Measurements from ENCODE around the gene PRDM15. TPM values are rescaled to one million over a fixed set of nuclear protein-coding genes. Genes with fewer than 3 reads are reported as not detected.

The PRDM15 gene
- total RNA-seq, 1 experiment from 2014 or later, result 9.8 TPM

GRCh38 chr21:41877901-41878830, 978 bp downstream of the PRDM15 start:
- H3K4me1 ChIP-seq (ENCODE audit: control insufficient read depth in 1 of 2, insufficient read depth in 2 of 2, low read length in 2 of 2), result peaks cover 8 to 25% of the 10 kb centered on the region in 2 experiments
- no peaks in the 10 kb centered on the region for H3K36me3 ChIP-seq (ENCODE audit: control insufficient read depth in 1 of 2, insufficient read depth in 2 of 2, low read length in 2 of 2)
- peaks cover 51% of the 10 kb centered on the region for H3K79me2 ChIP-seq (ENCODE audit: insufficient read depth, low read length)
- H3K27me3 ChIP-seq (ENCODE audit: insufficient read depth, low read length), result no peaks in the 10 kb centered on the region
- H2AFZ ChIP-seq (ENCODE audit: low read depth, low read length, poor library complexity, severe bottlenecking), result no peak overlapping the region
- ChIA-PET POLR2A (no interaction called here), CTCF (interaction anchor here (1.3 to 1.5 kb wide), 2 partner anchors 239 to 265 kb away, joined by 5 to 6 read pairs; no protein-coding TSS in a partner anchor), RAD21 (ENCODE audit: low non-redundant PET in 1 of 2, low total read pairs in 2 of 2, uncharacterized antibody in 2 of 2, unreplicated experiment in 2 of 2) (no interaction called here)
- BruUV-seq (replicated peaks), result TSS peak; percentile 57
- DNase-seq (ENCODE audit: low read depth, low spot score) (no peak), ATAC-seq (peak; percentile 58)
- H3K9ac ChIP-seq (ENCODE audit: low read length), result peak overlapping the region; percentile 88
- H3K27ac ChIP-seq (ENCODE audit: low read depth, low read length), result peak overlapping the region; percentile 94
- TF ChIP-seq MAX (IDR thresholded peaks at IDR 0.05) (peak; percentile 19; the same call in 1 of the 2 replicates), TCF7L2 (IDR thresholded peaks at IDR 0.05; ENCODE audit: borderline replicate concordance, extremely low read depth, insufficient read depth, insufficient read length) (no peak)
- intact Hi-C loops (cut with micrococcal nuclease), result loop anchor here (2.0 to 10.0 kb wide), 4 partner anchors 61 to 237 kb away; partner anchors contain the start of gene C2CD2
- H3K4me2 ChIP-seq (ENCODE audit: low read length), result peak overlapping the region; percentile 85
- H3K9me2 ChIP-seq (ENCODE audit: insufficient read depth), result no peaks in the 10 kb centered on the region
- no peaks in the 10 kb centered on the region for H3K9me3 ChIP-seq (ENCODE audit: control insufficient read depth in 1 of 2, insufficient read depth in 1 of 2, low read depth in 1 of 2, low read length in 2 of 2)
- H3K4me3 ChIP-seq (replicated peaks in 1 of 2; ENCODE audit: low read depth in 1 of 2, low read length in 2 of 2), result peak overlapping the region; percentile 70 to 77
- H4K20me1 ChIP-seq (ENCODE audit: insufficient read depth), result no peaks in the 10 kb centered on the region

DNA sequence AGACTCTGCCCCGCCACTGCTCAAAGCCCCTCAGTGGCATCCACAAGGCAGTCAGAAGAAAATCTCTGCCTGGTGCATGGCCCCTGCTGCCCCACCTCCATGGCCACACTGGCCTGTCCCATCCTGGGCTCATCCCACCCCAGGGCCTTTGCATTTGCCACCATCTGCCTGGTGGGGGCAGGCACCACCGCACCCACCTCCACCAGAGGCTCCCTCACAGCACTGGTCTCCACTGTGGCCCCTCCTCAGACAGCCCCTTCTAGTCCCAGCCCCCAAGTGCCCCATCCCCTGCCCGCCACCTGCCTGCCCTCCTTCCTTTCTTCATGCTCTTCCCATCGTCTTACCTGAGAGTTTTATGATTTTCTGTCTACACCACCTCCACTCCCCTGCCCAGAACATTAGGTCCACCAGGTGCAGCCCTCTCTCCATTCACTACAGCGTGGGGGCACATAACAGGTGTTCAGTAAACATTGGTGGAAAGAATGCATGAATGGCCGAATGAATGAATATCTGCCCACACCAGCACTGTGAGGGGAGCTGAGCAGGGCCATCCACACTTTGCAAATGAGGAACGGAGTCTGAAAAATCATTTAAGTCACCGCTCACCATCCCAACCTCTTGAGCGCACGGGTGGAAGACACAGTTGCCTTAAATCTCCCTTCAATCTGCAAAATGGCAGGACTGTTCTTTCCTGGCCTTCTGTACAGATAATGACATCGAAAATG, 2.1 kb downstream of the PRDM15 start:
- H2AFZ ChIP-seq (ENCODE audit: low read depth, low read length, poor library complexity, severe bottlenecking), result no peak overlapping the region
- peak overlapping the region; percentile 70 to 77; a peak in 3 of 4 replicates for H3K4me3 ChIP-seq (replicated peaks in 1 of 2; ENCODE audit: low read depth in 1 of 2, low read length in 2 of 2)
- H4K20me1 ChIP-seq (ENCODE audit: insufficient read depth), result no peaks in the 10 kb centered on the region
- peaks cover 57% of the 10 kb centered on the region for H3K79me2 ChIP-seq (ENCODE audit: insufficient read depth, low read length)
- DNase-seq (ENCODE audit: low read depth, low spot score), result no peak
- no peak for ATAC-seq
- ChIA-PET RAD21 (ENCODE audit: low non-redundant PET in 1 of 2, low total read pairs in 2 of 2, uncharacterized antibody in 2 of 2, unreplicated experiment in 2 of 2) (no interaction called here), CTCF (interaction anchor here (1.3 to 1.5 kb wide), 2 partner anchors 240 to 264 kb away, joined by 5 to 6 read pairs; no protein-coding TSS in a partner anchor), POLR2A (no interaction called here)
- no peaks in the 10 kb centered on the region for H3K27me3 ChIP-seq (ENCODE audit: insufficient read depth, low read length)
- no peaks in the 10 kb centered on the region for H3K9me3 ChIP-seq (ENCODE audit: control insufficient read depth in 1 of 2, insufficient read depth in 1 of 2, low read depth in 1 of 2, low read length in 2 of 2)
- H3K4me2 ChIP-seq (ENCODE audit: low read length), result peak overlapping the region; percentile 85
- H3K36me3 ChIP-seq (ENCODE audit: control insufficient read depth in 1 of 2, insufficient read depth in 2 of 2, low read length in 2 of 2), result 0 out of 4 replicates have a peak, but pooled peaks cover 0 to 5% of the 10 kb centered on the region in 2 experiments
- TF ChIP-seq RAD21 (IDR thresholded peaks at IDR 0.05; ENCODE audit: low read depth), result no peak
- no peak for TF ChIP-seq CTCF (IDR thresholded peaks at IDR 0.05 in 2 of 3, conservative IDR thresholded peaks at IDR 0.05 in 1 of 3; ENCODE audit: borderline replicate concordance in 1 of 3, insufficient read depth in 1 of 3, low read depth in 2 of 3, low read length in 2 of 3)
- no peak for TF ChIP-seq JUND (IDR thresholded peaks at IDR 0.05)
- TF ChIP-seq CEBPB (IDR thresholded peaks at IDR 0.05; ENCODE audit: low read depth), result no peak
- H3K9me2 ChIP-seq (ENCODE audit: insufficient read depth), result no peaks in the 10 kb centered on the region
- H3K27ac ChIP-seq (ENCODE audit: low read depth, low read length), result no peak overlapping the region; the same call in 1 of the 2 replicates
- peaks cover 8 to 25% of the 10 kb centered on the region in 2 experiments for H3K4me1 ChIP-seq (ENCODE audit: control insufficient read depth in 1 of 2, insufficient read depth in 2 of 2, low read length in 2 of 2)
- H3K9ac ChIP-seq (ENCODE audit: low read length), result peak overlapping the region; percentile 88; the same call in 1 of the 2 replicates
- intact Hi-C loops (cut with micrococcal nuclease), result loop anchor here (5.0 to 10.0 kb wide), 2 partner anchors 75 to 238 kb away; partner anchors contain the start of gene C2CD2
- no TSS peak for BruUV-seq (replicated peaks)
